H1 (cell line): Measurements from ENCODE around the gene PLIN4. TPM values are rescaled to one million over a fixed set of nuclear protein-coding genes. Genes with fewer than 3 reads are reported as not detected.
A peak's percentile ranks its signal among the peaks of the same experiment; 100 is the strongest.

Source experiments
- CTCF ChIA-PET: fragments of 300-600 bp; sonication (Branson Sonifier 250); formaldehyde crosslinking; loops from one replicate; lab custom pipeline; 2021; ENCODE audit not compliant: partially characterized antibody; lab: Charles Lee
- POLR2A ChIA-PET: fragments of 300-600 bp; sonication (Branson Sonifier 250); formaldehyde crosslinking; loops from one replicate; lab custom pipeline; 2021; ENCODE audit warnings: inconsistent platforms; ENCODE audit not compliant: partially characterized antibody; lab: Charles Lee
- DNase-seq, 2 experiments: peaks; one replicate each; pipeline versions ENCODE4 v3.0.0 to v3.0.0-alpha.2; 2010 to 2022; ENCODE audit warnings: low spot score in 2 of 2, low read depth in 1 of 2, mixed read lengths in 1 of 2
- FAIRE-seq: peaks from 2 replicates; lab custom pipeline; 2011; peaks lifted over from hg19 to GRCh38; lab: Jason Lieb, UNC
- H2AFZ ChIP-seq: 2 replicates; pipeline ENCODE4 v1.8.1; 2012; ENCODE audit warnings: low read length, inconsistent platforms
- H2AK5ac ChIP-seq: 2 replicates; pipeline ENCODE4 v1.6.1; 2013; ENCODE audit warnings: low read depth, low read length
- H2BK120ac ChIP-seq: replicated peaks from 2 replicates; pipeline ENCODE3; 2013; ENCODE audit warnings: low read depth, low read length, inconsistent platforms
- H2BK12ac ChIP-seq: 2 replicates; pipeline ENCODE4 v1.6.1; 2013; ENCODE audit warnings: low read depth, low read length
- H2BK15ac ChIP-seq: 2 replicates; pipeline ENCODE4 v1.6.1; 2013; ENCODE audit warnings: low read length
- H2BK20ac ChIP-seq: 2 replicates; pipeline ENCODE4 v1.6.1; 2013; ENCODE audit warnings: low read length
- H2BK5ac ChIP-seq: 2 replicates; pipeline ENCODE4 v1.6.1; 2013; ENCODE audit warnings: low read depth, low read length
- H3K14ac ChIP-seq: 2 replicates; pipeline ENCODE4 v1.6.1; 2013; ENCODE audit warnings: inconsistent platforms; ENCODE audit not compliant: insufficient read length
- H3K18ac ChIP-seq: 2 replicates; pipeline ENCODE4 v1.6.1; 2013; ENCODE audit warnings: low read length; ENCODE audit errors: extremely low read depth
- H3K23ac ChIP-seq: 2 replicates; pipeline ENCODE4 v1.6.1; 2013; ENCODE audit warnings: inconsistent platforms; ENCODE audit not compliant: insufficient read length
- H3K23me2 ChIP-seq: 2 replicates; pipeline ENCODE4 v1.6.1; 2013; ENCODE audit warnings: low read depth, low read length
- H3K27ac ChIP-seq: 2 replicates; pipeline ENCODE4 v1.6.1; 2011; ENCODE audit warnings: low read depth, low read length, inconsistent platforms
- H3K27me3 ChIP-seq, 4 experiments: replicated peaks in 1 of 4; 1 replicate in 1 of 4; 2 replicates in 3 of 4; pipeline versions ENCODE4 v1.6.1 to v1.8.1; 2011 to 2013; ENCODE audit warnings: low read length in 3 of 4, mild to moderate bottlenecking in 3 of 4, inconsistent platforms in 2 of 4, mixed read lengths in 2 of 4, moderate library complexity in 1 of 4; ENCODE audit not compliant: control insufficient read depth in 3 of 4, insufficient read depth in 3 of 4; ENCODE audit errors: extremely low read depth in 1 of 4
- H3K36me3 ChIP-seq, 4 experiments: 2 replicates each; pipeline versions ENCODE4 v1.6.1 to v1.8.1; 2011 to 2013; ENCODE audit warnings: mild to moderate bottlenecking in 4 of 4, low read length in 3 of 4, moderate library complexity in 2 of 4, control low read depth in 1 of 4, inconsistent platforms in 1 of 4; ENCODE audit not compliant: insufficient read depth in 4 of 4, control insufficient read depth in 2 of 4
- H3K4ac ChIP-seq: replicated peaks from 2 replicates; pipeline ENCODE3; 2013; ENCODE audit warnings: low read length, low read depth, mixed read lengths, inconsistent platforms; ENCODE audit not compliant: insufficient read length
- H3K4me1 ChIP-seq, 4 experiments: replicated peaks in 1 of 4; 1 replicate in 1 of 4; 2 replicates in 3 of 4; pipeline versions ENCODE4 v1.6.1 to v1.8.1; 2011 to 2013; ENCODE audit warnings: low read length in 3 of 4, inconsistent platforms in 2 of 4, mixed read lengths in 1 of 4; ENCODE audit not compliant: insufficient read depth in 4 of 4, control insufficient read depth in 3 of 4
- H3K4me2 ChIP-seq, 2 experiments: 2 replicates each; pipeline versions ENCODE4 v1.6.1 to v1.8.1; 2011 to 2013; ENCODE audit warnings: low read depth in 2 of 2, low read length in 2 of 2, control low read depth in 1 of 2, inconsistent platforms in 1 of 2, mild to moderate bottlenecking in 1 of 2; ENCODE audit not compliant: insufficient read depth in 1 of 2
- H3K4me3 ChIP-seq, 4 experiments: fragments of 200-600, 300-600 bp in 1 of 4; sonication (generic), shearing (Covaris generic), sonication (Bioruptor Twin) in 1 of 4; 2 replicates each; pipeline versions ENCODE4 v1.5.1 to v1.8.1; 2011 to 2016; ENCODE audit warnings: low read length in 4 of 4, low read depth in 3 of 4, control low read depth in 2 of 4, inconsistent platforms in 2 of 4, mild to moderate bottlenecking in 2 of 4, mixed read lengths in 1 of 4, moderate library complexity in 1 of 4; ENCODE audit not compliant: insufficient read depth in 2 of 4; ENCODE audit errors: extremely low read depth in 1 of 4
- H3K56ac ChIP-seq: replicated peaks from 2 replicates; pipeline ENCODE3; 2013; ENCODE audit warnings: low read depth, mild to moderate bottlenecking, mixed read lengths, low read length, inconsistent platforms; ENCODE audit not compliant: insufficient read length
- H3K79me1 ChIP-seq: 2 replicates; pipeline ENCODE4 v1.6.1; 2013; ENCODE audit warnings: low read depth, low read length, control low read depth
- H3K79me2 ChIP-seq, 2 experiments: 2 replicates each; pipeline versions ENCODE4 v1.6.1 to v1.8.1; 2012 to 2013; ENCODE audit warnings: low read length in 2 of 2, mild to moderate bottlenecking in 2 of 2, inconsistent platforms in 1 of 2; ENCODE audit not compliant: insufficient read depth in 2 of 2, control insufficient read depth in 1 of 2
- H3K9ac ChIP-seq, 4 experiments: replicated peaks in 1 of 4; 1 replicate in 1 of 4; 2 replicates in 3 of 4; pipeline versions ENCODE4 v1.6.1 to v1.8.1; 2011 to 2013; ENCODE audit warnings: low read depth in 3 of 4, low read length in 3 of 4, control low read depth in 2 of 4, mild to moderate bottlenecking in 2 of 4, moderate library complexity in 2 of 4, inconsistent platforms in 1 of 4; ENCODE audit errors: extremely low read depth in 1 of 4
- H3K9me3 ChIP-seq, 2 experiments: 2 replicates each; pipeline versions ENCODE4 v1.6.1 to v1.8.1; 2012 to 2013; ENCODE audit warnings: mild to moderate bottlenecking in 2 of 2, moderate library complexity in 2 of 2, control low read depth in 1 of 2, inconsistent platforms in 1 of 2, low read depth in 1 of 2, low read length in 1 of 2, mixed read lengths in 1 of 2; ENCODE audit not compliant: insufficient read depth in 2 of 2
- H4K20me1 ChIP-seq, 2 experiments: replicated peaks in 1 of 2; 2 replicates each; pipeline versions ENCODE3 to v1.8.1; 2011 to 2013; ENCODE audit warnings: inconsistent platforms in 2 of 2, low read length in 2 of 2, mild to moderate bottlenecking in 1 of 2; ENCODE audit not compliant: insufficient read depth in 2 of 2, control insufficient read depth in 1 of 2
- H4K5ac ChIP-seq: 2 replicates; pipeline ENCODE4 v1.6.1; 2013; ENCODE audit warnings: low read length, low read depth, mixed read lengths, inconsistent platforms; ENCODE audit not compliant: insufficient read length
- H4K8ac ChIP-seq: 2 replicates; pipeline ENCODE4 v1.8.0; 2013; ENCODE audit warnings: mild to moderate bottlenecking, moderate library complexity, low read length, inconsistent platforms; ENCODE audit not compliant: insufficient read depth; ENCODE audit errors: extremely low read depth
- H4K91ac ChIP-seq: replicated peaks from 2 replicates; pipeline ENCODE3; 2013; ENCODE audit warnings: low read length, mixed read lengths, inconsistent platforms; ENCODE audit not compliant: insufficient read length
- KDM4A ChIP-seq: IDR thresholded peaks from one replicate; pipeline ENCODE4 v1.7.1; 2012; ENCODE audit warnings: low read depth, mild to moderate bottlenecking, moderate library complexity, low read length, inconsistent platforms; ENCODE audit not compliant: severe bottlenecking
- WGBS, 2 experiments: shearing (Covaris generic) in 1 of 2; methylation state at CpG; one replicate each; pipeline versions ENCODE4 v1.1.6 to v1.1.7; 2013 to 2015; ENCODE audit warnings: low lambda C conversion rate in 2 of 2, mixed read lengths in 2 of 2, inconsistent platforms in 1 of 2, low coverage in 1 of 2, missing lambda C conversion rate in 1 of 2; ENCODE audit not compliant: insufficient replicate concordance in 2 of 2, insufficient coverage in 1 of 2, insufficient read length in 1 of 2; ENCODE audit errors: extremely low coverage in 1 of 2, missing lambda C conversion rate in 1 of 2; 5-methylcytosine and 5-hydroxymethylcytosine counted together
- polyA plus RNA-seq, 7 experiments: library from polyadenylated mRNA; depleted of rRNA in 3 of 7; stranded (reverse) in 5 of 7; unstranded in 2 of 7; fragments of >200 nt in 5 of 7; fragments of 200-250 nt in 2 of 7; gene quantifications; 1 replicate in 5 of 7; 2 replicates in 1 of 7; 4 replicates in 1 of 7; pipeline versions ENCODE4 v1.2.1 to v1.2.3, GENCODE V29; 2011 to 2013; ENCODE audit warnings: missing spikeins in 2 of 7, mixed read lengths in 2 of 7
- total RNA-seq: library from RNA; stranded (reverse); fragmentation: NEBNext Ultra II Directional; extraction: Animal tissue kit (Norgen Biotek cat#: 25700); gene quantifications from 2 replicates; pipeline ENCODE4 v1.2.1, GENCODE V29; 2021
- TF ChIP-seq, protein P1 (sequence below), 3 experiments: IDR thresholded peaks; 1 replicate in 2 of 3; 2 replicates in 1 of 3; pipeline versions ENCODE4 v1.5.1 to v1.6.1; 2011; ENCODE audit warnings: low read length in 3 of 3, mild to moderate bottlenecking in 3 of 3, inconsistent platforms in 2 of 3, low read depth in 1 of 3, moderate library complexity in 1 of 3; ENCODE audit not compliant: insufficient read depth in 1 of 3; ENCODE audit errors: control extremely low read depth in 1 of 3

PLIN4 gene
- total and polyA plus RNA-seq, 2 of the 8 experiments (the other 6 are each of a cell fraction or from before 2014, with no cell fraction given), result 0.35 to 0.45 TPM

DNA sequence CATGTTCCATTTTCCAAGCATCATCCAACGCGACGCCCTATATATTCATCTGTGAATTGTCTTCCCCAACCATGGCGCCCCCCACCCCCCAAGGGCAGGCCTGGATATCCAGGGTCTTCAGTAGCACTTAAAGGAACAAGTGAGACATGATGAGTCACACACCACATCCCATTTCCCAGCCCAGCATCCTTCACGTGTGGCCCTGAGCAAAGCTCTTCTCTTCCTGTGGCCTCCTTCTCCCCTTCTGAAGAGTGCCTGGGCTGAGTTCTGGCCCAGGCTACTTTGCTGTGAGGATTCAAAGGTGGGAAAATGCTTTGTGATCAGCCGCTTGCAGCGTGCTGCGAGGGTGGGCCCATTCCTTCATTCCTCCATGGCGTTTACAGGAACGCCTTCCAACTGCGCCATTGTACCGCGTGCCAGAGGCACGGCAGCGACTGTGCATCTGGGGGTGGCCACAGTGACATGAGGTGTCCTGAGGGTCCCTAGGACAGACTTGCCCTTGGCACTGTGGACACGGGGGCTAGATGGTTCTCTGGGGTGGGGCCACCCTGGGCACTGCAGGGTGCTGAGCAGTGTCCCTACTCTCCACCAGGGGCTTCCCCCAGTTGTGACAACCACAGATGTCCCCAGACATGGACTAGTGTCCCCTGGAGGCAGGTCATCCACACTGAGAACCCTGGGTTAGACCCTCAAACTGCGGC is 11.7 kb downstream of the PLIN4 start:
- no peak overlapping the region for H3K27ac ChIP-seq
- CTCF ChIA-PET, result interaction anchor here (0.7 to 5.2 kb wide), 5 partner anchors 8 to 188 kb away, joined by 4 to 40 read pairs (median 4); no protein-coding TSS in a partner anchor

More for the DNA sequence above, 11.7 kb downstream of the PLIN4 start:
- Histone ChIP-seq H3K56ac (no peak overlapping the region), H3K23me2 (no peaks in the 10 kb centered on the region), H3K23ac (no peak overlapping the region), H4K91ac (no peak overlapping the region), H3K79me2 (no peaks in the 10 kb centered on the region), H2BK5ac (no peak overlapping the region), H3K4ac (no peak overlapping the region), H2BK20ac (no peak overlapping the region), H3K14ac (no peak overlapping the region), H3K18ac (no peak overlapping the region; the same call in 1 of the 2 replicates), H3K27me3 (peaks cover 2 to 21% (median 17%) of the 10 kb centered on the region in 4 experiments; a peak in 6 of 7 replicates), H3K4me2 (no peak overlapping the region), H3K36me3 (peaks cover 0 to 25% (median 5%) of the 10 kb centered on the region in 4 experiments; a peak in 5 of 8 replicates), H4K8ac (no peak overlapping the region; the same call in 1 of the 2 replicates), H3K9me3 (no peaks in the 10 kb centered on the region), H2BK15ac (no peak overlapping the region), H3K9ac (no peak overlapping the region), H3K4me3 (no peak overlapping the region), H2BK12ac (no peak overlapping the region), H4K5ac (no peak overlapping the region), H2BK120ac (no peak overlapping the region), H4K20me1 (peaks cover 14 to 29% of the 10 kb centered on the region in 2 experiments), H2AK5ac (no peak overlapping the region), H3K79me1 (peaks cover 2% of the 10 kb centered on the region; the same call in 1 of the 2 replicates), H2AFZ (no peak overlapping the region), H3K4me1 (no peaks in the 10 kb centered on the region)
- FAIRE-seq, result no peak
- no peak for DNase-seq
- POLR2A ChIA-PET, result interaction anchor here (2.7 kb wide), 1 partner anchor 11 kb away, joined by 27 read pairs; the partner anchor contains the start of gene PLIN4
- TF ChIP-seq, protein P1, sequence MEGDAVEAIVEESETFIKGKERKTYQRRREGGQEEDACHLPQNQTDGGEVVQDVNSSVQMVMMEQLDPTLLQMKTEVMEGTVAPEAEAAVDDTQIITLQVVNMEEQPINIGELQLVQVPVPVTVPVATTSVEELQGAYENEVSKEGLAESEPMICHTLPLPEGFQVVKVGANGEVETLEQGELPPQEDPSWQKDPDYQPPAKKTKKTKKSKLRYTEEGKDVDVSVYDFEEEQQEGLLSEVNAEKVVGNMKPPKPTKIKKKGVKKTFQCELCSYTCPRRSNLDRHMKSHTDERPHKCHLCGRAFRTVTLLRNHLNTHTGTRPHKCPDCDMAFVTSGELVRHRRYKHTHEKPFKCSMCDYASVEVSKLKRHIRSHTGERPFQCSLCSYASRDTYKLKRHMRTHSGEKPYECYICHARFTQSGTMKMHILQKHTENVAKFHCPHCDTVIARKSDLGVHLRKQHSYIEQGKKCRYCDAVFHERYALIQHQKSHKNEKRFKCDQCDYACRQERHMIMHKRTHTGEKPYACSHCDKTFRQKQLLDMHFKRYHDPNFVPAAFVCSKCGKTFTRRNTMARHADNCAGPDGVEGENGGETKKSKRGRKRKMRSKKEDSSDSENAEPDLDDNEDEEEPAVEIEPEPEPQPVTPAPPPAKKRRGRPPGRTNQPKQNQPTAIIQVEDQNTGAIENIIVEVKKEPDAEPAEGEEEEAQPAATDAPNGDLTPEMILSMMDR (IDR thresholded peaks at IDR 0.05; ENCODE audit: control extremely low read depth in 1 of 3, insufficient read depth in 1 of 3, low read depth in 1 of 3, low read length in 3 of 3), result peak in 1 of 3 experiments; percentile 20; a peak in 1 of 4 replicates
- no peak for TF ChIP-seq KDM4A
- WGBS, 2 experiments, result 91% methylated on average over 17 of the region's 17 CpGs; no CpG with 5 or more reads in 1 of the 2 experiments
